Nephron (organoid): Measurements from ENCODE around the gene BIK.

Source experiments
- H3K27ac Mint-ChIP-seq, 3 experiments: 2 replicates each; pipeline ENCODE4 v1.8.0; 2020; ENCODE audit warnings: mixed read lengths in 3 of 3, mild to moderate bottlenecking in 2 of 3, moderate library complexity in 1 of 3
- H3K27me3 Mint-ChIP-seq: 2 replicates; pipeline ENCODE4 v1.8.0; 2021; ENCODE audit warnings: low read depth, mild to moderate bottlenecking, moderate library complexity, mixed read lengths
- H3K36me3 Mint-ChIP-seq: 2 replicates; pipeline ENCODE4 v1.8.0; 2020; ENCODE audit warnings: low read depth, mixed read lengths
- H3K4me1 Mint-ChIP-seq: 2 replicates; pipeline ENCODE4 v1.8.0; 2020; ENCODE audit warnings: mixed read lengths
- H3K4me3 Mint-ChIP-seq, 3 experiments: 2 replicates each; pipeline ENCODE4 v1.8.0; 2020; ENCODE audit warnings: mild to moderate bottlenecking in 3 of 3, mixed read lengths in 3 of 3, moderate library complexity in 2 of 3
- H3K9me3 Mint-ChIP-seq: 2 replicates; pipeline ENCODE4 v1.8.0; 2020; ENCODE audit warnings: mixed read lengths
- CTCF ChIP-seq, 3 experiments: fragments of 200-600 bp; sonication (generic); IDR thresholded peaks; one replicate each; pipeline ENCODE4 v1.5.0; 2021; ENCODE audit warnings: antibody characterized with exemption in 3 of 3; ENCODE audit not compliant: unreplicated experiment in 3 of 3

The BIK gene

GRCh38 chr22:43079742-43080141, 30.8 kb upstream of the BIK start:
- H3K9me3 Mint-ChIP-seq = no peaks in the 10 kb centered on the region
- no peak for TF ChIP-seq CTCF (IDR thresholded peaks at IDR 0.05; ENCODE audit: unreplicated experiment in 3 of 3)
- no peak overlapping the region for H3K4me3 Mint-ChIP-seq
- no peaks in the 10 kb centered on the region for H3K4me1 Mint-ChIP-seq
- H3K36me3 Mint-ChIP-seq = peaks cover 14% of the 10 kb centered on the region
- no peak overlapping the region for H3K27ac Mint-ChIP-seq
- no peaks in the 10 kb centered on the region for H3K27me3 Mint-ChIP-seq

GRCh38 chr22:43080616-43081015, 29.9 kb upstream of the BIK start:
- Mint-ChIP-seq H3K27me3 (no peaks in the 10 kb centered on the region), H3K27ac (no peak overlapping the region), H3K4me1 (no peaks in the 10 kb centered on the region), H3K4me3 (no peak overlapping the region), H3K9me3 (no peaks in the 10 kb centered on the region), H3K36me3 (peaks cover 13% of the 10 kb centered on the region)
- TF ChIP-seq CTCF (IDR thresholded peaks at IDR 0.05; ENCODE audit: unreplicated experiment in 3 of 3) = no peak

- H3K4me3 Mint-ChIP-seq = no peak overlapping the region
- peaks cover 22% of the 10 kb centered on the region for H3K36me3 Mint-ChIP-seq
- H3K9me3 Mint-ChIP-seq = no peaks in the 10 kb centered on the region
- TF ChIP-seq CTCF (IDR thresholded peaks at IDR 0.05; ENCODE audit: unreplicated experiment in 3 of 3) = no peak
- H3K27me3 Mint-ChIP-seq = no peaks in the 10 kb centered on the region
- no peaks in the 10 kb centered on the region for H3K4me1 Mint-ChIP-seq
- no peak overlapping the region for H3K27ac Mint-ChIP-seq
These were observed 28.6 kb upstream of the BIK start for GRCh38 chr22:43081968-43082367.

- Mint-ChIP-seq H3K4me3 (peak overlapping the region; percentile 49 to 68 (median 63)), H3K36me3 (peaks cover 16% of the 10 kb centered on the region), H3K27ac (no peak overlapping the region), H3K27me3 (no peaks in the 10 kb centered on the region), H3K9me3 (no peaks in the 10 kb centered on the region), H3K4me1 (peaks cover 4% of the 10 kb centered on the region)
- no peak for TF ChIP-seq CTCF (IDR thresholded peaks at IDR 0.05; ENCODE audit: unreplicated experiment in 3 of 3)
These were observed 24.6 kb upstream of the BIK start for GRCh38 chr22:43085658-43086606.

- peak overlapping the region; percentile 84 to 94 (median 90) for H3K4me3 Mint-ChIP-seq
- H3K36me3 Mint-ChIP-seq = peaks cover 16% of the 10 kb centered on the region
- H3K27me3 Mint-ChIP-seq = no peaks in the 10 kb centered on the region
- TF ChIP-seq CTCF (IDR thresholded peaks at IDR 0.05; ENCODE audit: unreplicated experiment in 3 of 3) = no peak
- H3K9me3 Mint-ChIP-seq = no peaks in the 10 kb centered on the region
- peak overlapping the region in 1 of 3 experiments; percentile 30 for H3K27ac Mint-ChIP-seq
- peaks cover 4% of the 10 kb centered on the region for H3K4me1 Mint-ChIP-seq
These were observed 21.9 kb upstream of the BIK start for GRCh38 chr22:43088627-43088983.
